NK-92 treated with Interleukin-12 subunit alpha and Interleukin-12 subunit beta, amount 100 ng/mL, for 24 hours (cell line): ENCODE data around the gene TMEM272.

Experiments
- DNase-seq: peaks from one replicate; lab custom pipeline; 2025; lab: John Stamatoyannopoulos, UW

The TMEM272 gene, protein sequence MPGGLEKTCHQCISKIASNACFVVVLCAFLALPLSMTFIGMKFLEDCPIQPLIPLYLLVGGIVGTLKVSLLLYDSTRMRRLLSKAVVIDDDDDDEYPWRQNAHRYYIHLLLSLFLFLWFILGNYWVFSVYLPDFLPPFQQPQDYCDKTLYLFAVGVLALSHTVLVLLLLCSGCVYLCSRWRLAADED

DNA sequence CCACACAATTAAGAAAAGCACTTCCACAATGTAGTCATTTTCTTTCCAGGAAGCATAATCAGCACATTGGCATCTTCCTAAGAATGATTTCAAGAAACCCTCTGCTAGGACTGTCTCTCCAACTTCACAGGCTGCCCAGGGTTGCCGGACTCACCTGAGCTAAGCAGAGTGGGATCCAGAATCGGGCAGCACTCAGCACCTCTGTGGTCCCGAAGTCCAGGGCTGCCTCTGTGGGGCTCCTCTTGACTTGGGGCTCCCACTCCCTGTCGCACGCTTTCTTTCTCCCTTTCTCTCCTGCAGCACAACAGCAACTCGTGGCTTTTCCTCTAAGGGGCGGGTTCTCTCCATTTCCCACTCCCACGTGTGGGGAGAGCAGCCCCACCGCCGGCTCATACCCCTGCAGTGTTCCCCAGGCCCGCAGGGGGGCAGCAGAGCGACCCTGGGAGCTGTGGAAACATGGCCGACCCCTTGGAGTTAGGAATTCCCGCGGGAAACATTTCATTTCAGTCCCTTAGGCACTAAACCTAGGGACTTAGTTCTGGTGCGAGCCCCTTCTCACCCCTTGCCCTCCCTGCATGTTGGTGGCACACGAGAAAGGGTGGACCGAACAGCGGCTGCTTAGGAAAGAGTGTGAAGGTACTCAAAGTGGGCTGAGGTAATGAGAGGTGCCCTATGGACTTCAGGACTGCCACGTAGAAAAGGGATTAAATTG, at the start of gene TMEM272:
TSS of gene TMEM272 (minus strand) at position 316 of the 712 bp plus-strand sequence. CDS start 6,647 bp downstream, outside the sequence.
- DNase-seq, result peak; percentile 16

DNA sequence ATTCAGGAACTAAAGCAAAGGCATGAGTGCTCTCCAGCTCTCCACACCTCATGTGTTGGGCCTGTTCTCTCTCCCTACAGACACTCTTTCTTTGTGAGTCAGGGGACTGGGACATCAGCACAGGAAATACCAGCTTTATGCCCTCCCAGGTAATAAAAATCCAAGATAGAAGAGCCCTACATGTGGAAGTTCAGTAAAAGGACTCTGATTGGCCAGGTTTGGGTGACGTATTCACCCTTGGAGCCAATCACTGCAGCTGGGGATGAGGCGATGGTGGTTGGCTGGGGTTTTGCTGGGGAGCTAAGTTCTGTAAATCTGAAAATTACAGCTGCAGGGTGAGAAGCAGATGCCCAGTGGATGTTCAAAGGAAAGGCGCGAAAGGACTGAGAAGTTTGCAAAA, 49.3 kb upstream of the TMEM272 start:
- DNase-seq, result no peak

DNA sequence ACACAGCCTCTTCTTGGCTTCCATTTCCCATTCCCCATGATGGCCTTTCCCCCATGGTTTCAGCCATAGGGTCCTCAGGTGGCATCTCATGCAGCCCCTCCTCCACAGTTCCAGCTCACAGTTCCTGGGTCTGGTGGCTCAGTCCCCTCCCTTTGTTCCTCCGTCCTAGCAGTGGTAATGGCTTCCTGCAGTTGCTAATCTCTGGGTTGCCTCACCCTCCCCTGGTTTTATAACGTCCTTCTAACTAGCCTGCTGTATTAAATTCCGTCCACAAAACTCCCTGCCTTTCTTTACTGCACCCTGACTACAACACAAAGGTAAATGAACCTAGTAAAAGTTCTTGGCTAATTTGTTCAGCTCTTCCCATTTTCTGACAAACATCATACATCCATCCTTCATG, 47.7 kb upstream of the TMEM272 start:
- no peak for DNase-seq

DNA sequence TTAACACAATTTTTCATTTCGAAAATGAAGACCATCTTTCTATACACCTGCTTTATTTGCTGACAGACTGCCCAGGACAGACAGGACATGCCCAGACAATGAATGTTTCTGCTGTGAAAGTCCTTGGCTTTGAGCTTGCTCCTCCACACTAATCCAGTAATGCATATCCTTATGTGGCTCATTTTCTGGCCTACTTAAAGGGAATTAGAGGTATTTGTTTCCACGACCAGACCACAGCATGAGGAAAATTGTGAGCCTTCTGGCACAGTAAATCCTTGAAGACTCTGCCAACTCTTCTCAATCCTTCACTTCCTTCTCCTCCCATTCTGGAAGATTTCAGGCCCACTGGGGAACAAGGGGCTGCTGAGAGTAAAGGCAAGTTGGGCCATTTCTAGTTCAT, 42.5 kb upstream of the TMEM272 start:
- no peak for DNase-seq

DNA sequence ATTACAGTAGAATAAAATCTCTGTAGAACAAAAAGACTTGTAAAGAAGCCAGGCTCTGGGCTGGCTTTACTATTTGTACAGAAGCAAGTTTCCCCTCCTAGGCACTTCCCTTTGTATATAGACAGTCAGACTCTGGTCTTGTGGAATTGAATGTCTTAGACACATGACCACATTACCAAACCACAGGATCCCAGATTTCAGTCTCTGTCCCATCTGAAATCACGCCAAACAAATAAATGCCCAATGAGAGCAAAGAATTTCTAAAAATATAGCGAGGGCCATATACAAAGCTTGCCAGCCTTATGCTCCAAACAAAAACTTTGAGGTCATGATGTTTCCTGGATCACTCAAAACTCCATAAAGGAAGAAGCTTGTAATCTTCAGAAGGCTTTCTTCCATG, 40.7 kb upstream of the TMEM272 start:
- DNase-seq, result no peak

DNA sequence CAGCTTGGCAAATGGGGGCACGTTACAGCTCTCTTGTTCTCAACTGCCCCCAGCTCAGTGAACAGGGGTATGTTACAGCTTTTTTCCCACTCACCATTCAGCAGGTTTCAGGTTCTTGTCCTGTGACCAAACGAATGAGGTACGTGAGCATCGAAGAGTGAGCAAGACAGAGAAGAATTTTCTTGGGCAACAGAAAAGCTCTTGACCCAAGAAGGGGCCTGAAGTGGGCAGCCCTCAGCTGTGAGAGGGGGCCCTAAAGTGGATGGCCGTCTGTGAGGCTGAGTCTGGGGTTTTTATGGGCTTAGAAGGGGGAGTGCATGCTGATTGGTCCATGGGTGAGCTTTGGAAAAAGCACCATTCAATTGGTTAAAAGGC, 38.2 kb upstream of the TMEM272 start:
- no peak for DNase-seq

DNA sequence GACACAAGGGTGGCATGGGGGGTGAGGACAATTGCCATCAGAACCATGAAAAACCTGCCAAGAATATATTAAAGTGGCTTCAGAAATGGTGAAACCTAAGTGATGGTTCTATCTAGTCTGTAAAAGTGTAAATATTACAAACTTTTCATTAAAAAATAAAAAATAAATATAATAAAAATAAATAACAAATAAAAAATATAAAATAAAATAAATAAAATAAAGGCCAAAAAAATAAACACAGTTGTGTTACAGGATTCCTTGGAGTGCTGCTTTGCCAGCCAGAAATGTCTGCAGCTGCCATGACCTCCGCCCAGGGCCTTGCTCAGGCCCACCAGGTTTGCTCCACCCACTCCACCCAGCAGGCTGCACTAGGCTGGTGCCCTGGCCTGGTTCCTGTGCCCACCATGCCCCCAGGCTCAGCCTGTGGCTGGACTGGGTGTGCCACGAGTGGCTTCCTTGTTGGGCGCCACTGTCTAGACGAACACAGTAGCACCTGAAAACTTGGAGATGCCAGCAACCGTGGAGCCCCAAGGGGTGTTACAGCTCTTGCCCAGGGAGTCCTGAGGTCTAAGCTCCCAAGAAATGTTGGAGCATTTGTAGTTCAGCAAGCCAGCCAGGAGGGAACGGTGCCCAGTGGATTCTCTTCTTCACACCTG, 37.7 kb upstream of the TMEM272 start:
- DNase-seq, result no peak

DNA sequence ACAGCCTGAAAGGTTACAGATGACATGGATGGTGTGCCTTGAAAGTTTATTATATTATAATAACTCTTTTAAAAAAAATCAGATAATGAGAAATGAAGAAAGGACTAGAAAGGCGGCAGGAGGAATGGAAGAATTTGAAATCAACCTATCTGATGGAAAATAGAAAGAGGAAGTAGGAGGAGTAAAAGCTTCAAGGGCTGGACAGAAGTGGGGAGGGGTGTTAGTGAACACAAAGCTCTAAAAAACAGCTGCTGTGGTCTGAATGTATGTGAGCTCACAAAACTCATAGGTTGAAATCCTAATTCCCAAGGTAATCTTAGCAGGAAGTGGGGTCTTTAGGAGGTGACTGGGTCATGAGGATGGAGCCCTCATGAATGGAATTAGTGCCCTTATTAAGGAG, 36.3 kb upstream of the TMEM272 start:
- DNase-seq, result no peak

DNA sequence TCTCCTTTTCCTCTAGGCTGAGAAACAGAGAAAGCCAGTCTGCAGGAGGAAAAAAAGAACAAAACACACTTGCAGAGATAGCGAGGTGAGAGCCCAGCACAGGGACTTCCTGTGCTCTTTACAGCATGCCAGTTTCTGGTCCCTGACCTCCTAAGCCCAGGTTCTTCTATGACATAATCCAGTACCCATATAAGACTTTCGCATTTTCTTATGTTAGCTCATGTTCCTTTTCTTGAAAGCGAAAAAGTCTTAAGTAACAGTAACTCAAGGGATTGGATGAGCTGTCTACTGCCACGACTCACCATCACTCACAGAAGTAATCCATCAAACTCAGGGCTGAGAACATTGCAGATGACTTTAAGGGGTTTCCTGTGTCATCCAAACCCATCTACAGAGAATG, 34.2 kb upstream of the TMEM272 start:
- no peak for DNase-seq

DNA sequence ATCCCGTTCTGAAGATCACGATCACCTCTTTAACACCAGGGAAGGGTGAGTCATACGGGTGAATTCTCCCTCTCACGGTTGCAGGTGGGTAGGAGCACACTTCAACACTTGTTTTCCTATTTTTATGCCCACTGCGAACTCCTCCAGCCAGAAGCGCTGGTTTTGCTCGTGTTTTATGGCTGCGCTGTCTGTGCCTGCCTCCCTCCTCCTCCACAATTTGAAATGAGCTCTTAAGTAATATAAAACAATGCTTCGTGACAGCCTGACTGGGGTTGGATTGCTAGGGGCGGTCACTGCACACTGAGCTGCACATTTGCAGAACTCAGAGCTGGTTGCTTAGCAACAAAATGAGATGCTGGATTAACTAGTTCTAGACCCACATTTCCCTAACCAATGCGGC, 29.7 kb upstream of the TMEM272 start:
- DNase-seq, result no peak

DNA sequence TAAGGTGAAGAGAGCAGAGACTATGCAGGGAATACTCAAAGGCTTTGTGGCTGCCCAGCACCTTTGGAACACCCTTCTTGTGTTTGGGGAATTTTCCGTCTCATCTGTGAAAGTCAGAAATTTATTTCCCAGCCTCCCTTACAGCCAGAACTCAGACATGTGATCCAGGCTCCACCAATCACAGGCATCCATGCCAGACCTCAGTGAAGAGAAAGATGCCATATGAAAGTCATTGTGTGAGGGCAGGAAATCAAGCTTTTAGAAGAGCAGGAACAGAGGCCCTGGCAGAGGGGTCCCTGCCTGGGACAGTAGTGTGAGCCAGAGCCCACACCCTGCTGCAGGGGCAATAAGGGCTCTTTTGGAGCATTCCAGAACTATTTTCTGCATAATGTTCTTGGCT, 28.9 kb upstream of the TMEM272 start:
- no peak for DNase-seq

DNA sequence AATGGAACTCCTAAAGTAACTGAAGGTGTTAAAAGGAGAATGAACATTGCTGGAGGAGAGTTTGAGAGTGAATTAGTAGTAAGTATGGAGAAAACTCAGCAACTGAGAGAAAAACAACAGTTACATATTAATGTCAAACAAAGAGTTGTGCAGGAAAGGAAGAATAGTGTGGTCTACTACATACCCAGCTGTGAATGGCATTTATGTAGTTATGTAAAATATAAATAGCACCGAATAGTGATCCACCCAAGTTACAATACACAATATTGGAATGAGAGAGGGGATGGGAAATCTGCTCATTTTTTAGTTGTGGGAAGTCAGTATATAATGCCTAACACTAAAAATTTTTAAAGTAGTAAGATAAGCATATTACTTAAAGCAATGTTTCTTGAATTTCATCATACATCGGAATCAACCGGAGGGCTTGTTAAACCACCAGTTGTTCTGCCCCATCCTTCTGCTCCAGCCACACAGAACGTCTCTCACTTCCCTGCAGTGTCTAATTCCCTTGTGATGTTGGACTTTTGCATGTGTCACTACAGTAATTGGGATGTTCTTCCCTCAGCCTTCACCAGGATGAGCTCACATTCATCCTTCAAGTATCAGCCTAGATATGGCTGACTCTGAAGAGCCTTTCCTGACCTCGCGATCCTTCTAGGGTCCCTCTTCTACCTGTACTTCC, 28.3 kb upstream of the TMEM272 start:
- DNase-seq, result no peak

DNA sequence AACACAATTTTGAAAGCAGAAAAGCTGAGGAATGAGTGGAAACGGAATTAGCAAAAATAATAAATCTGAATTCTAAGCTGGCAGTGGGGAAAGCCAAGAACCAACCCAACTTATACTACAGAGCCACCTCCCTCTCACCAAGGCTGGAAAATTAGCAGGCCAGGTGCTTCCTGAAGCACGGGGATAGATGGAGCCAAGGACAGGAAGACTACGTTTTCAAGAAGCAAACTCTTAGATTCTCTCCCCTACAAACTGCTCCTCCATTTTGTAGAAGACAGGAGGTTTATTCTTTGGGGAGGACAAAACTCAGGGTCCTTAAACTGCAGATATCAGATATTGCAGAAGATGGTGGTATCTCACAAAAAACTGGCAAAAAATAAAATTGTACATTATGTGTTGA, 25.6 kb upstream of the TMEM272 start:
- no peak for DNase-seq

DNA sequence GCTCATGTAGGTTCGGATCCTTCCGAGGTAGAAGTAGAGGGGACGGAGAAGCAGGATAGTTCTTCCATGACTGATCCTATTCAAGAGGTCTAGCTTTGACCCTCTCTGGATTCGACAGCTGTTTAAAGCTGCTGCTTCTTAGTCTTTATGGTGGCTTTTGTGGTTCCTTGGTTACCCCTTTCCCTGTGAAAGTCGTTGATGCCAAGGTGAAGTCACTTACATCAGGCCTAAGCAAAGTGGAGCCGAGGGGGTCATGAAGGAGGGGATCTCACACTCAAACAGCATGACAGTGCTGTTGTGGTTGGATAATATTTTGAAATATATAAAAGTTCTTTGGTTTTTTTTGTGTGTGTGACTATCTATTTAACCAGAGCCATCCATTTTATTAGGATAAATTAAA, 24.9 kb upstream of the TMEM272 start:
- DNase-seq, result no peak

DNA sequence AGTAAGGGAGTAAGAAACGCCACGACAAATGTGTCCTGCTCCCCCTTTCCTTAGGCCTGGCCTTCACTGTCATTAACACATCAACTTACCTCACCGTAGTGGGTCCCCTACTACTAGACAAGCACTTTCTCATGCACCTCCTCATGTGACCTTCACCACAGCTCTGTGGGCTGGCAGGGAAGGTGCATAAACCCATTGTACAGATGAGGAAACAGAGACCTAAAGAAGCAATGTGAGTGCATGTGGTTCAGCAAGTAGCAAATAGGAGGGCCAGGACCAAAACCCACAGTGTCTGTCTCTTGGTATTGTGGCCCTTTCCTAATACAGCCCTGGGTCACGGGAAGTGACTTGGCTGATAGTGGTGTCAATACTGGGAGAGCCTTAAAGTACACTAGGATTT, 22.1 kb upstream of the TMEM272 start:
- peak; percentile 31 for DNase-seq

DNA sequence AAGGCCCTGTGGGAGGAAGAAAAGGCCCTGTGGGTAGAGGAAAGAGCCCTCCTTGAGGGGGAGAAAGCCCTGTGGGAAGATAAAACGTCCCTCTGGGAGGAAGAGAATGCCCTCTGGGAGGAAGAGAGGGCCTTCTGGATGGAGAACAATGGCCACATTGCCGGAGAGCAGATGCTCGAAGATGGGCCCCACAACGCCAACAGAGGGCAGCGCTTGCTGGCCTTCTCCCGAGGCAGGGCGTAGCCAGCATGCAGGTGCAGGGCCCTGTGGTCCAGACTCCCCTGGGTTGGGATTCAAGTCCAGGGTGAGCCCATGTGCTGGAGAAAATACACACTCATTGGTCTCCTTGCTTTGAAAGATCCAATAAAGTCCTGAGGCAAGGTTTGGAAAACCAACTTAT, 20.9 kb upstream of the TMEM272 start:
- no peak for DNase-seq

DNA sequence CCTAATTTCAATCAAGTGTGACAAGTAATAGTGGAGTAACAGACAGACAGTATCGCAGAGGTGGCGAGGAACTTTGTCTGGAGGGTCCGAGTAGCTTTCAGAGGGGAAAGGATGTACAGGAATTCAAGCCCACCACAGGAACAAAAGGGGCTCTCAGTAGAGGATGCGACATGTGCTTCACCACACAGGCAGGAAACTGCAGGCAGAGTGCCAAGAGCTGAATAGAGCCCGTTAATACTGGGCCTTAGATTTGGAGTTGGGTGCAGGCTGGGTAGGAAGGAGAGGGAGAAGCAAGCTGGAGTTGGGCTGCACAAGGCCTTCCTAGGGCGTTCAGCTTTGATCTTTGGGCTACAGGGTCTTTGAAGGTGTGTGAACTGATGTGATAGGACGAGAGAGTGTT, 18.0 kb upstream of the TMEM272 start:
- DNase-seq, result no peak

DNA sequence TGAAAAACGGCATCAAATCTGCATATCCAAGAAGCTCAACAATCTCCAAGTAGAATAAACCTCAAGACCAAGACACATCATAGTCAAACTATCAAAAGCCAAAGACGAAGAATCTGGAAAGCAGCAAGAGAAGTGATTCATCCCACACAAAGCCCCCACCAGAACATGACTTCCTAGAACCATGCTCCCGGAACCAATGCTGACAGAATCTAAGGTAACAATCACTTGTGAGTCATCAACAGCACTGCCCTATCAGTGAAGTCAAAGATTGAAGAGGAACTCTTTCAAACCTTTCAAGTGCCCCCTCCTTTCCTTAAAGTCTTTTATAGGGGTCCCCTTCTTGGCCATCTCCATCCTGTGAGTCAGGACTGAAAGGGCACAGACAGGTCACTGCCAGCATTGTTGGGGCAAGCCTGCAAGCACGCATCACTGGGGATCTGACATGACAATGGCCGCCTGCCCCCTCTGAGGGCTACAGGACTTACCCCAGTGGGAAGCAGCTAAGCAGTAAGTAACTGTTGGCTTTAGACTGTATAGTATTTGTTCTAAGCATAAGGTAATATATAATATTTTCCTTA, 16.8 kb upstream of the TMEM272 start, which contains the start of gene CCDC70:
TSS of gene CCDC70 (plus strand) at position 247 of the 578 bp plus-strand sequence. CDS start 3,443 bp downstream, outside the sequence.
- no peak for DNase-seq

DNA sequence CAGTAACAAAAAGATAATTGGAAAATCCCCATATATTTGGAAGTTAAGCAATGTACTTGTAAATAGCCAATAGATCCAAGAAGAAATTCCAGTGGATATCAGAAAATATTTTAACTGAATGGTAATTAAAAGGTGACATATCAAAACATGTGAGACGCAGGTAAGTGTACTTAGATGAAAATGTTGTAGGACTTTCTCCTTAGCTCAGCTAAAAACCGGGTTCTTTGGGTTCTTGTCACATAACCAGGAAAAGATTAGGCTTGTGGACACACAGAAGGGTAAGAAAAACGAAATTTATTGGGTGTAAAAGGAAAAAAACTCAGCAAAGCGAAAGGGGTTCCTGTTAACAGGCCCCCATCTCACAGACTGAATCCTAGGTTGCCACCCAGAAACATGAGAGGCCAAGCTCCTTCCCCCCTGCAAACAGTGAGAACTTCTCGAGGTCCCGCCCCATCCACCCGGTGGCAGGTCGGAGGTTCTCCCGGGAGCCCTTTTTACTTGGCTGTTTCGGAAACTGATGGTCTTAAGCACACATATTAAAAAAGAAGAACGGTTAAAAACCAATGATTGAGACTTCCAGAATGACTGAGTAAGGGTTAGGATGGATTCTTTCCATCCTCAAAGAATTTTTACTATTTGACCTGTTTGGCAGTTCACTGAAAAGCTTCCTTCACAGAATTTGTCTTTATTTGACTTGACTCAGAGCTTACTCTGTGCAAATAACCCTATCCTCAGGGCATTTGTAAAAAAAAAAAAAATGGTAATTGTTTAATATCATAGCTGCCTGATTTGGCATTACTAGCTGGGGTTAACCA, 13.7 kb upstream of the TMEM272 start:
- DNase-seq, result no peak

DNA sequence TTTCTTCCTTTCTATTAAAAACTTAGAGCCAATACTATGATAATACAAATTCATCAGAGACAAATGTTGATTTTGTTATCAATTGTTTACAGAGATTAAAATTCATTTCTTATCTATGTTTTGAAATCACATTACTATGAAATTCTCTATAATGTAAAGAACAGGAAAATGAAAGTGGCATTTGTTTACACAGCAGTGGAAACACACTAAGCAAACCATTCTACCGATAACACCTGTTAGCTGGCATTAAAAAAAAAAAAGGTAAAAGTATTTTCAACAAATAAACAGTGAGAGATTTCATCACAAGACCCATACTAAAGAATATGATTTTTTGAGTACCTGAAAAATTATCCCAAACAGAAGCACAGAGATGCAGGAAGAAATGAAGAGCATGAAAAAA, 12.0 kb upstream of the TMEM272 start:
- no peak for DNase-seq

DNA sequence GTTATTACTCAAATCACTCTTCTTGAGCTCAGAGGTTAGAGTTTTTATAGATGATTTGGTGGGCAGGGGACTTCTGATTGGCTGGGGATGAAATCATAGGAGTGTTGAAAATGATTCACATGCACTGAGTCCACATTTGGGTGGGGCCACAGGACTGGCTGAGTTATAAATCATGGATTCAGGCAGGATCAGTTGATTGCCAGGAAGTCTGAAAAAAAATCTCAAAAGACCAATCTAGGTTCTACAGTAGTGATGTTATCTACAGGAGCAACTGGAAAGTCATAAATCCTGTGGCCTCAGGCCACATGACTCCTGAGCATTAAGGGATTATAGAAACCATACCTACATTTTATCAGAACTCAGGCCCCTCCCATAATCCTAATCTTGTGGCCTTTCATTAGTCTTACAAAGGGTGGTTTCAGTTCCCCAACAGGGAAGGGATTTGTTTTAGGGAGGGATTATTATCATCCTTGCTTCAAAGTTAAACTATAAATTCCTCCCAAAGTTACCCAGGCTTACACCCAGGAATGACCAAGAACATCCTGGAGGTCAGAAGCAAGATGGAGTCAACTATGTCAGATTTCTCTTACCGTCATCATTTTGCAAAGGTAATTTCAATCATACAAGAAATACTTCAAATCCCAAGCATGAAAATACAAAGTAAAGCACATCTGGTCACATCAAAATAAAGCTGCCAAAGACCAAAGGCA, 11.2 kb upstream of the TMEM272 start:
- DNase-seq, result no peak
